ENCODE results near the gene CACNA2D3. TPM values are rescaled to one million over a fixed set of nuclear protein-coding genes. Genes with fewer than 3 reads are reported as not detected.

Gene CACNA2D3
- total and polyA plus RNA-seq, 2 experiments from 2014 or later, result 1.1 to 2.5 TPM

DNA sequence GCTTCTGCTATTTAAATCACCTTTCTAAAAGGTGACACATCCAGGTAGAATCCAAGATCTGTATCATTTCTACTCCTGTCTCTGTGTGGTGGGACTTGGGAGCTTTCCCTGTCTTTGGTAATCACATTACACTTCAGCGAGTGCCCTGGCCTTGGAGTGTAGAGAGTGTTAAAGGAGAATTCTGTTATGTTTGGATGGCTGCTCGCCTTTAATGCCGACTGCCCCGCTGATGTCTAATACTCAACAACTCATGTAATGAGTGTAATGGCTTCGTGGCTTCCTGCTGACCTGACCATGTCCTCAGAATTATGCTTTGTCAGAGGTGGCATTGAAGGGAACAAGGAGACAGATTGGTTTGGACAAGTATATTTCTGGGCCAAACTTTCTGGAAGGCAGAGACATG is 871.8 kb downstream of the CACNA2D3 start:
- Histone ChIP-seq H3K27ac (no peak overlapping the region), H3K4me1 (ENCODE audit: insufficient read depth) (peaks cover 5% of the 10 kb centered on the region), H3K79me2 (no peaks in the 10 kb centered on the region), H3K36me3 (replicated peaks; ENCODE audit: insufficient read depth, low read depth) (no peaks in the 10 kb centered on the region), H3K4me2 (no peak overlapping the region), H3K27me3 (no peaks in the 10 kb centered on the region), H4K20me1 (ENCODE audit: insufficient read depth, poor library complexity, severe bottlenecking) (no peaks in the 10 kb centered on the region), H3K9me2 (replicated peaks; ENCODE audit: insufficient read depth) (no peaks in the 10 kb centered on the region), H2AFZ (no peak overlapping the region), H3K9me3 (ENCODE audit: low read depth) (no peaks in the 10 kb centered on the region), H3K4me3 (no peak overlapping the region)
- no peak for DNase-seq (ENCODE audit: low spot score)
- TF ChIP-seq, protein P1, sequence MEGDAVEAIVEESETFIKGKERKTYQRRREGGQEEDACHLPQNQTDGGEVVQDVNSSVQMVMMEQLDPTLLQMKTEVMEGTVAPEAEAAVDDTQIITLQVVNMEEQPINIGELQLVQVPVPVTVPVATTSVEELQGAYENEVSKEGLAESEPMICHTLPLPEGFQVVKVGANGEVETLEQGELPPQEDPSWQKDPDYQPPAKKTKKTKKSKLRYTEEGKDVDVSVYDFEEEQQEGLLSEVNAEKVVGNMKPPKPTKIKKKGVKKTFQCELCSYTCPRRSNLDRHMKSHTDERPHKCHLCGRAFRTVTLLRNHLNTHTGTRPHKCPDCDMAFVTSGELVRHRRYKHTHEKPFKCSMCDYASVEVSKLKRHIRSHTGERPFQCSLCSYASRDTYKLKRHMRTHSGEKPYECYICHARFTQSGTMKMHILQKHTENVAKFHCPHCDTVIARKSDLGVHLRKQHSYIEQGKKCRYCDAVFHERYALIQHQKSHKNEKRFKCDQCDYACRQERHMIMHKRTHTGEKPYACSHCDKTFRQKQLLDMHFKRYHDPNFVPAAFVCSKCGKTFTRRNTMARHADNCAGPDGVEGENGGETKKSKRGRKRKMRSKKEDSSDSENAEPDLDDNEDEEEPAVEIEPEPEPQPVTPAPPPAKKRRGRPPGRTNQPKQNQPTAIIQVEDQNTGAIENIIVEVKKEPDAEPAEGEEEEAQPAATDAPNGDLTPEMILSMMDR (IDR thresholded peaks at IDR 0.05; ENCODE audit: poor library complexity), result no peak
- TF ChIP-seq EZH2 (IDR thresholded peaks at IDR 0.05; ENCODE audit: borderline replicate concordance) (no peak), EZH2phosphoT487 (IDR thresholded peaks at IDR 0.05; ENCODE audit: low read depth, severe bottlenecking, unreplicated experiment) (no peak)
- WGBS (ENCODE audit: low lambda C conversion rate, missing lambda C conversion rate), result 68% methylated on average over 5 of the region's 5 CpGs

DNA sequence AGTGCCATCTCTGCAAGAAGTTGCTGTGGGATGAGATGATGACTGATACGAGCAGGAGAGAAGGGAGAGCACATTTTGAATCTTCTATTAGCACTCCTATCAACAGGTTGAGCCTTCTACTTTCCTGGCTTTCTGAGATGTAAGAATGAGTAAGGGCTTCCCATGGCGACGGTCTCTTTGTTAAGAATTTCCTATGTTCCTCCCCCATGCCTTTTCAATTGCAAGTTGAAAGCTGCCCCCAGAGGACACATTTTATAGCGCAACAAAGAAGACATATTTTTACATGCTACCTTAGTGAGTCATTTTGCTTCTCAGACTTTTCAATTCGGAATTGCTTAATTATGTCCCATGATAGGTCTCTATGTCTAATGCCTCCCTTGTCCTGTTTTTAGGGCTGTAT is 876.8 kb downstream of the CACNA2D3 start:
- Histone ChIP-seq H3K4me3 (no peak overlapping the region), H4K20me1 (ENCODE audit: insufficient read depth, poor library complexity, severe bottlenecking) (no peaks in the 10 kb centered on the region), H3K36me3 (replicated peaks; ENCODE audit: insufficient read depth, low read depth) (no peaks in the 10 kb centered on the region), H3K4me2 (no peak overlapping the region), H3K27ac (peak overlapping the region; percentile 78), H3K27me3 (no peaks in the 10 kb centered on the region), H3K79me2 (no peaks in the 10 kb centered on the region), H2AFZ (no peak overlapping the region), H3K9me3 (ENCODE audit: low read depth) (no peaks in the 10 kb centered on the region), H3K4me1 (ENCODE audit: insufficient read depth) (peaks cover 20% of the 10 kb centered on the region), H3K9me2 (replicated peaks; ENCODE audit: insufficient read depth) (no peaks in the 10 kb centered on the region)
- TF ChIP-seq EZH2phosphoT487 (IDR thresholded peaks at IDR 0.05; ENCODE audit: low read depth, severe bottlenecking, unreplicated experiment) (no peak), EZH2 (IDR thresholded peaks at IDR 0.05; ENCODE audit: borderline replicate concordance) (no peak)
- TF ChIP-seq, protein P1 (IDR thresholded peaks at IDR 0.05; ENCODE audit: poor library complexity), result peak; percentile 44
- DNase-seq (ENCODE audit: low spot score), result peak; percentile 64
- WGBS (ENCODE audit: low lambda C conversion rate, missing lambda C conversion rate), result 32% methylated on average over 5 of the region's 5 CpGs

DNA sequence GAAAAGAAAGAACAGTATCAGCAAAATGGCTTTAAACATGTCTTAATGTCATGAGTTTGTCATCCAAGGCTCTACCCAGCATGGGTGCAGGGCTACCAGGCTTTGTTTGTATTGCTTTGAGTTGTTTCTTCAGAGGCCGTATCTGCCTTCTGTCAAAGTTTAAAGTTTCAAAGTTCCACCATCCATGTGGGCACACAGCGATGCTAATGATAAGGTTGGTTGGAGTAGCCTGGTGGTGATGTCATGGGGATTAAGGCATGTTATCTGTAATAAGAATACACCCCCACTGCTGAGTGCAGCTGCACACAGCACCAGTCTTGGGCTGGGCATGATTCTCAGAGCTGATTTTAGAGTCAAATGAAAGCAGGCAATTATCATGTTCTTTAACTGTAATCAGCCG is 877.5 kb downstream of the CACNA2D3 start:
- DNase-seq (ENCODE audit: low spot score), result peak; percentile 70
- H3K27ac ChIP-seq, result peak overlapping the region; percentile 78
- 28% methylated on average over 3 of the region's 3 CpGs for WGBS (ENCODE audit: low lambda C conversion rate, missing lambda C conversion rate)

More for the DNA sequence above, 877.5 kb downstream of the CACNA2D3 start:
- Histone ChIP-seq H3K9me3 (ENCODE audit: low read depth) (no peaks in the 10 kb centered on the region), H2AFZ (no peak overlapping the region), H3K4me2 (peak overlapping the region; percentile 17), H3K79me2 (no peaks in the 10 kb centered on the region), H3K4me3 (no peak overlapping the region), H3K36me3 (replicated peaks; ENCODE audit: insufficient read depth, low read depth) (no peaks in the 10 kb centered on the region), H3K9me2 (replicated peaks; ENCODE audit: insufficient read depth) (no peaks in the 10 kb centered on the region), H3K27me3 (no peaks in the 10 kb centered on the region), H4K20me1 (ENCODE audit: insufficient read depth, poor library complexity, severe bottlenecking) (no peaks in the 10 kb centered on the region), H3K4me1 (ENCODE audit: insufficient read depth) (peaks cover 20% of the 10 kb centered on the region)
- no peak for TF ChIP-seq EZH2phosphoT487 (IDR thresholded peaks at IDR 0.05; ENCODE audit: low read depth, severe bottlenecking, unreplicated experiment)
- TF ChIP-seq, protein P1 (IDR thresholded peaks at IDR 0.05; ENCODE audit: poor library complexity), result no peak
- TF ChIP-seq EZH2 (IDR thresholded peaks at IDR 0.05; ENCODE audit: borderline replicate concordance), result no peak

All from hepatocyte (in vitro differentiated cells).